ENCODE results near the gene PHRF1.

The PHRF1 gene, protein sequence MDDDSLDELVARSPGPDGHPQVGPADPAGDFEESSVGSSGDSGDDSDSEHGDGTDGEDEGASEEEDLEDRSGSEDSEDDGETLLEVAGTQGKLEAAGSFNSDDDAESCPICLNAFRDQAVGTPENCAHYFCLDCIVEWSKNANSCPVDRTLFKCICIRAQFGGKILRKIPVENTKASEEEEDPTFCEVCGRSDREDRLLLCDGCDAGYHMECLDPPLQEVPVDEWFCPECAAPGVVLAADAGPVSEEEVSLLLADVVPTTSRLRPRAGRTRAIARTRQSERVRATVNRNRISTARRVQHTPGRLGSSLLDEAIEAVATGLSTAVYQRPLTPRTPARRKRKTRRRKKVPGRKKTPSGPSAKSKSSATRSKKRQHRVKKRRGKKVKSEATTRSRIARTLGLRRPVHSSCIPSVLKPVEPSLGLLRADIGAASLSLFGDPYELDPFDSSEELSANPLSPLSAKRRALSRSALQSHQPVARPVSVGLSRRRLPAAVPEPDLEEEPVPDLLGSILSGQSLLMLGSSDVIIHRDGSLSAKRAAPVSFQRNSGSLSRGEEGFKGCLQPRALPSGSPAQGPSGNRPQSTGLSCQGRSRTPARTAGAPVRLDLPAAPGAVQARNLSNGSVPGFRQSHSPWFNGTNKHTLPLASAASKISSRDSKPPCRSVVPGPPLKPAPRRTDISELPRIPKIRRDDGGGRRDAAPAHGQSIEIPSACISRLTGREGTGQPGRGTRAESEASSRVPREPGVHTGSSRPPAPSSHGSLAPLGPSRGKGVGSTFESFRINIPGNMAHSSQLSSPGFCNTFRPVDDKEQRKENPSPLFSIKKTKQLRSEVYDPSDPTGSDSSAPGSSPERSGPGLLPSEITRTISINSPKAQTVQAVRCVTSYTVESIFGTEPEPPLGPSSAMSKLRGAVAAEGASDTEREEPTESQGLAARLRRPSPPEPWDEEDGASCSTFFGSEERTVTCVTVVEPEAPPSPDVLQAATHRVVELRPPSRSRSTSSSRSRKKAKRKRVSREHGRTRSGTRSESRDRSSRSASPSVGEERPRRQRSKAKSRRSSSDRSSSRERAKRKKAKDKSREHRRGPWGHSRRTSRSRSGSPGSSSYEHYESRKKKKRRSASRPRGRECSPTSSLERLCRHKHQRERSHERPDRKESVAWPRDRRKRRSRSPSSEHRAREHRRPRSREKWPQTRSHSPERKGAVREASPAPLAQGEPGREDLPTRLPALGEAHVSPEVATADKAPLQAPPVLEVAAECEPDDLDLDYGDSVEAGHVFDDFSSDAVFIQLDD (N-terminal part only)

DNA sequence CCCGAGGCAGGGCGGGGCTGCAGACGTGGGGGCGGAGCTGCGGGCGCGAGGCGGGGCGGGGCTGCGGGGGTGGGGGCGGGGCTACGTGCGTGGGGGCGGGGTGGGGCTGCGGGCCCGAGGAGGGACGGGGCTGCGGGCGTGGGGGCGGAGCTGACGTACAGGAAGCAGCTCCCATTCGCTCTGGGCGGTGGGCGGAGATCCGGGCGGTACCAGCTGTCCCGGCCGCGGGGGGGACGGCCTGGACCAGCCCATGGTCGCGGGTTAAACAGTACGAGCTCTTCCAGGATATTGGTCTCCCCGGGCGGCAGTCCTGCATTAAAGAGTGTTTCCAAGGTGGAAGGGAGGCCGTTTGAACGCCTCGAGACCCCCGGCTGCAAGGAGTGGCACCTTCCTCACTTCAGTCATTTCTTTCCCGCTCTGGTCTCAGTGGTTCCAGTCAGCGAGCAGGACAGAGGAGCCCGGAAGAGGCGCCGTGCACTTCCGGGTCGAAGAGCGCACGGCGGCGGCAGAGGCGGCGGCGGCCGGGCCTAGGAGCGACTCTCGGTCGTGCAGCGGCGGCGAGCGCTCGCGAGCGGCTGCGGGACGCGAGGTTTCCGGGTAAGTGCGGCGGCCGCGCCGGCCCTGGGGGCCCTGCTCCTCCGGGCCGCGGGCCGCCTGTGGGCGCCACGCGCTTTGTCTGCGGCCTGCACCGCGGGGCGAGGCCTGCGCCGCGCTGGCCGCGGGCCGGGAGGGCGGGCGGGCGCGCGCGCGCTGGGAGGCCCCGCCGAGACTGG is at the start of gene PHRF1:
TSS of gene PHRF1 (plus strand) at position 475 of the 773 bp plus-strand sequence. CDS start 5,043 bp downstream, outside the sequence.
- peak; percentile 85 for DNase-seq

DNA sequence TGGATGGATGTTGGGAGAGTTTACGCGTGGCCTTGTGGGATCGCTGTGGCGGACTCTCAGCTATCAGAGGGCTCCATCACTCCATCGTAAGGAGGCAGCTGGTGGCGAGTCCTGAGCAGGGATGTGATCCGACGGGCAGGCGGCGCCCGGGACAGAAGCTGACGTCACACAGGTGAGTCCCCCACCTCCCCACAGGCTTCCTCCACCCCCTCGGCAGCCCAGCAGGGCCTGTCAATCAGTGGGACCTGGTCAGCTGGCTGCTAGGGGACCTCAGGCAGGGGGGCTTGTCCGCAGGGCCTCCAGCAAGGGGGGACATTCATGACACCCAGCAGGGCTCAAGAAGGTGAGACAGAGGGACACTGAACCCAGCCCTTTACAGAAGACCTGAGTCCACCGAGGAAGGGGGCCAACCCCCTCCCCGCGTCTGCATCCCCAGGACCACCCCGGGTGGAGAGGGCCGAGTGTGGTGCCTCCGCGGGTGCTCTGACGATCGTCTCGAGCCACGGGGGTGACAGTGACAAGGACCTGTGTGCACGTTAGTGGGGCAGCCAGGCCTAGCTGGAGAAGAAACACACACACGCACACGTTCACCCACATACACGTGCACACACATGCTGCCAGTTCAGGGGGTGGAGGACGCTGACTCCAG is 48.0 kb upstream of the PHRF1 start:
- DNase-seq, result no peak

DNA sequence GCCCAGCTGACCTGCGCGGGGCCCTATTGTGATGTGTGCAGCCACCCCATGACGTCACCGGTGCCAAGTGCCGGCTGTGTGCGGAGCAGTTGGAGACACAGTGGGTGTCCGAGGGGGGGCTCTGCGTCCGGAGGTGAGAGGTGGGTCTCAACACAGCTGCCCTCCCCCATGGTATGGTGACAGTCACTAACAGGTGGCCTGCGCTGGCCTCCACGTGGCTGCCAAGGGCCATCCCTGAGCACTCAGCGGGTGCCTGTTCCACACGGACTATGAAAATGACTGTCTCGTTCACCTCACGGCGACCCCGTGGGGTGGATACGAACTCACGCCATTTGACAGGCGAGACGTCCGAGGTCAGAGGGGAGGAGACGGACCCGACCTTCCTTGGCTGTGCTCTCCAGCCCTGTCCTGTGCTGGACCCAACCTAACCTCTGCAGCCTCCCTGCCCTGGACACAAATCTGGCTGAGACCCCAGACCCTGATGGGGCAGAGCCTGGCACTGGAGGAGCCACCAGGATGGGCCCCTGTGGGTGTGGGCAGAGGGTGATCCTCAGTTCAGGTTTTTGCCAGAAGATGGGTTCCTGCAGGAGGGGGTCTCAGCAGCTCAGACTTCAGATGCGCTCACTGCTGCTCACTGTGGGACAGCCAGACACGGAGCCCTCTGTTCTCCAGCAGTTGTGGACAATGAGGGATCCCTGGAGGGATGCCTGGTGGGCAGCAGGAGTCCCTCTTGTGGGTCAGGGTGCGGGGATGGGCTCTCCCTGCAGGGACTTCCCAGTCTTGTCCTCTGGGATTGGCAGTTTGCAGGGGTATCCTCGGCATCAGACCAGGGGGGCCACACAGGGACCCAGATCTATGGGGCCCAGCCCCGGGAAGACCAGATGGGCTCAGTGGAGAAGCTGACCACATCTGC is 47.2 kb upstream of the PHRF1 start:
- DNase-seq, result no peak

DNA sequence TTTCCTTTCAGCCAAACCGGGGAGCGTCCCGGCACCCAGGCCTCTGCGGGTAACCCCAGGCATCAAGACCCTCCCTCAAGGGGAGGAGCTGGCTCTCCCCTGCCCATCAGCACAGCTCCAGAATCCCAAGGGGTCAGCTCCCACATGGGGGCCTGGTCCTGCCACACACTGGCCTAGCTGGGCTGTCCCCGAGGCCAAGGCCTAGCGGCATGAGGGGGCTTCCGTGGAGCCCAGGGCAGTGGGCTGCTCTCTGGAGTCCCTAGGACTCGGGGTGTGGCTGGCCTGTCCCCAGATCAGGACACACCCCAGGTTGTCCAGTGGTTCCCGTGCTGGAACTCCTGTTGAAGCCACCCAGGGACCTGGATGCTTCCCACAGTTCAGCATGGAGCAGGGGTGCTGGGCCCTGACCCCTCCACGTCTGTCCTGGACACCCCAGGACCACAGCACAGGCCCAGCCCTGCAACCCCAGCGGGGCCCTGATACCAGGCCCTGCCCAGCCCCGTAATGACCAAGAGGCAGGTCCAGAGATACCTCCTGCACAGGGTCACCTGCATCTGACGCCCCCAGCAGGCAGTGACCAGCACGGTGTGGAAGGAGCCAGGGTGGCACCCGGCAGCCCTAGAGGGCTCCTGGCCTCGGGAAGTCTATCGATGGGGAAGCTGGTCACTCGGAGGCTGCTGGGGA is 46.4 kb upstream of the PHRF1 start:
- DNase-seq, result no peak

DNA sequence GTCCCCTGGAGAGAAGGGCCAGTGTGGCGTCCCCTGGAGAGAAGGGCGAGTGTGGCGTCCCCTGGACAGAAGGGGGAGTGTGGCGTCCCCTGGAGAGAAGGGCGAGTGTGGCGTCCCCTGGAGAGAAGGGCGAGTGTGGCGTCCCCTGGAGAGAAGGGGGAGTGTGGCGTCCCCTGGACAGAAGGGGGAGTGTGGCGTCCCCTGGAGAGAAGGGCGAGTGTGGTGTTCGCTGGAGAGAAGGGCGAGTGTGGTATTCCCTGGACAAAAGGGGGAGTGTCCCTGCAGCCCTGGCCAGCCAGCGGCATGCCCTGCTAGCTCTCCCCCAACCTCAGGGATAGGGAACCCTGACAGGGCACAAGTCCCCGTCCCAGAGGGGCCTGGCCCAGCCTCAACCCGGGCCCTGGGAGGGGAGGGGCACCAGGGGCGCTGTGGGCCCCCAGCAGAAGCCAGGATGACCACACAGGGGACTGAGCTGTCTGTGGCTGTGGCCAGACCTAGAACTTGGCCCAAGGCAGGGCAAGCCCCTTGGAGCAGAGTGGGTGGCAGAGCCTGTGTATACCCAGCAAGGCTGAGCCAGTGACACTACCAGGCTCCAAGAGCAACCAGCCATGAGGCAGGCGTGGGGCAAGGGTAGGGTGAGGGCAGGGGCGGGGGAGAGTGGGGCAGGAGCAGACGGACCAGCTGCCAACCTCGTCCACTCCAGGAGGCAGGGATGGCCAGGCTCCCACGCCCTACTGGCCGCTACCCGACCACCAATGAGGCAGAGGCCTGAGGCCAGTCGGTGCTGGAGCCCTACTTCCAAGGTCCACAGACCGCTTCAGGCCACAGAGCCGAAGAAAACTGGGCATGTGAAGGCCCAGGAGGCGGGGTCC is 45.1 kb upstream of the PHRF1 start:
- DNase-seq, result no peak

DNA sequence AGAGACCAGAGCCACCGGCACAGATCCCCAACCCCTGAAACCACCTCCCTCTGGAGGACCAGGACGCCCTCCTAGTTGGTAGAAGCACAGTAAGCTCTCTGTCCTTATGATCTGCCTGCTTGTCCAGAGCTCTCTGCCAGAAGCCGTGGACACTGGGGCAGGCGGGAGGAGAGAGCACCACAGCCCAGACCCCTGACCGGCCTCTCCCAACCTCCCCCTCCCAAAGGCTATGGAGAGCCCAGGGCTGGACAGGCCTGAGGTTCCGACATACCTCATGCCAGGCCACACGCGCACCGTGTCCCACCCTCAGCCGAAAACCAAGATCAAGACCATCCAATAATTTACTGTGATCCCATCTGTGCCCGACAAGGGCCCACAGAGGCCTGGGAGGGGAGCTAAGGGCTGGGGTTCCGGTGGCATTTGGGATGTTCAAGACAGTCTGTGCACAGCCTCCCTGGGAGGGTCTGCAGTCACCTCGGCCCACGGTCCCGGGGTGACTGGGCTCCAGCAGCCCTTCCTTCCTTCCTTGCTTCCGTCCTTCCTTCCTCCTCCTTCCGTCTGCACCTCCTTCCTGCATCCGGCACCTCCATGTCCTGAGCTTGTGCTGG is 44.2 kb upstream of the PHRF1 start:
- no peak for DNase-seq

DNA sequence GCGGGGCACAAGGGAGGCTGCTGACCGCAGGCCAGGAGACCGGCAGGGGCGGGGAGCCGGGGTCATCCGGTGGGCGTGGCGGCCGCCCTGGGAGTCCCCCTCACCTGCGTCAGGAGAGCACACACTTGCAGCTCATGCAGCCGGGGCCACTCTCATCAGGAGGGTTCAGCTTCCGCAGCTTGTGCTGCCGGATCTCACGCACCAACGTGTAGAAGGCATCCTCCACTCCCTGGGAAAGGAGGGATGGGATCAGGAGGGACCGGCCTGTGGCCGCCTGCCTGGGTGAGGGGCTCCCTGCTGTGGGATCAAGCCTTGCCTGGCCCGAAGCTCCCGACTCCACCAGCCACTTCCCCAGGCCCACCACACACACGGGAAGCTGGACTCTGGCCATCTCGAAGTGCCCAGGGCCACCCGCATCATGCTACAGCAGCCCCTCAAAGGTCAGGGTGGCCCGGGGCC is 43.7 kb upstream of the PHRF1 start:
- DNase-seq, result no peak

DNA sequence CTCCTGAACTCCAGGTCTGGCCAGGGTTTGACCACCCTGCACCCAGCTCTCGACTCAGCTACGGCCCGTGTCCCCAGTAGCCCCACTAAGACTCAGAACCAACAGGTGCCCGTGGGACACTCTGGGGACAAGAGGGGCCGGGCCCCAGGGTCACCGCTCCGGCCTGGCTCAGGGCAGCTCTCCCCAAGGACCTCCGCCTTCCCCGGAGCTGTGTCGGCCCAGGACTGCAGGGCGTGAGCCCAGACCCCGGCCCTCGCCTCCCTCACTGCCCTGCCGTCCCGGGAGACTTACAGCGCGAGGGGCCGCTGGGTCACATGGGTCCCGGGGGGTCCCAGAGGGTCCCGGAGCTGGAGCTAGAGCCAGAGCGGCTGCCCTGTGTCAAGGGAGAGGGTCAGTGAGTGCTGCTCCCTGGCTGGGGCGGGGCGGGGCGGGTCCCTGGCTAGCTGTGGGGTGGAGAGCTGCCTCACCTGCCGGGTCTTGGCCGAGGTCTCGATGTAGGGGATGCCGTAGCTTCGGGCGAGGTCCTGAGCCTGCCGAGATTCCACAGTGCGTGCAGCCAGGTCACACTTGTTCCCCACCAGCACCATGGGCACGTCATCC is 43.2 kb upstream of the PHRF1 start:
- no peak for DNase-seq

DNA sequence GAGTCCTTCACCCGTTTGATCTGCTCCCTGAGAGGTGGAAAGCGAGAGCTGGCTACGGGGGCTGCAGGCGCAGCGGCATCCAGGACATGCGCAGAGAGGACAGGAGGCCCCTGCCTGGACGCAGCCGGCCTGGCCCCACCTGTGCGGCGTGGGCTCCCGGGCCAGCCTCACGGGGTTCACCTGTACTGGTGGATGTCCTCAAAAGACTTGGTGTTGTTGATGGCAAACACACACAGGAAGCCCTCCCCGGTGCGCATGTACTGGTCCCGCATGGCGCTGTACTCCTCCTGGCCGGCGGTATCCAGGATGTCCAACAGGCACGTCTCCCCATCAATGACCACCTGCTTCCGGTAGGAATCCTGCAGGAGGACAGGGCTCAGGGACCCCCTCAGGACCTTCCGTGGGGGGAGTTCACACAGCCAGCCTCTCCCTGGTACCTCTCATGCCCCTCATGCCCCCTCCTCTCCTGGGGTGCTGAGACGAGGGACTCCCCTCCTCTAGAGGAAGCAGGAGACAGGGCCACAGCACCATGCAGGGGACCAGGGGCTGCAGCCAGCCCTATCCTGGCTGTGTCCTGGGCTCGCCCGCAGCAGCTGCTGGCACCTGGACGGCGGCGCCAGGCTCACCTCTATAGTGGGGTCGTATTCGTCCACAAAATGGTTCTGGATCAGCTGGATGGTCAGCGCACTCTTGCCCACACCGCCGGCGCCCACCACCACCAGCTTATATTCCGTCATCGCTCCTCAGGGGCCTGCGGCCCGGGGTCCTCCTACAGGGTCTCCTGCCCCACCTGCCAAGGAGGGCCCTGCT is 42.5 kb upstream of the PHRF1 start:
- DNase-seq, result no peak

DNA sequence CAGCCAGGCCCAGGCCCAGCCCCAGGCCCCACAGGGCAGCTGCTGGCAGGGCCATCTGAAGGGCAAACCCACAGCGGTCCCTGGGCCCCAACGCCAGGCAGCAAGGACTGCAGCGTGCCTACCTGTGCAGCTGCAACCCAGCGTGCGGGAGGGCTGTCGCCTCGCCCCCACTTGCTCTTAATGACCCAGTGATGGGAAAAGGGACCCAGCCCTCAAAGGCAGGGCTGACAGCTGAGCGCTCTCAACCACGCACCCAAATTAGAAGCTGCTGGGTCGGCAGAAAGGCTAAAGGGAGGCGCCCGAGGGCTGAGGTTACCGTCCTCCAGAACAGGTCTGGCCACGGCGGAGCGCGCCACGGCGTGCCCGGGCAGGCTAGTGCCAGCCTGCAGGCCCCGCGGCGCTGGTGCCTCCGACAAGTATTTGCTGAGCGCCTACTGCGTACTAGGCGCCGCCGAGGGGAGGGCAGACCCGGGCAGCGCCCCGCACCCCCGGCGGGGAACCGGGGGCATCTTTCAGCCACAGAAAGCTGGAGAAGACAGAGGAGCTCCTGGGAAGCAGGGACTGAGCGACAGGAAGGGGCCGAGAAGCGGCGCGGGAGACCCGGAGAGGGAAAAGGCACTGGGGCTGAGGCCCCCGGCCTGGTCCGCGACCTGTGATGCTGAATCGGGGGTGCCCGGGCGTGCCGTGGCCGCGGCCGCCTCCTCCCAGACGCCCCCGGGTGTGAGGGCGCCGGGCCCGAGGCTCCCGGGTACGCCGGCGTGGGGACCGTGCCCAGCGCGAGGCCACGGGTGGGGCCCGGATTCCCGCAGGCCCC is 41.7 kb upstream of the PHRF1 start:
- no peak for DNase-seq

DNA sequence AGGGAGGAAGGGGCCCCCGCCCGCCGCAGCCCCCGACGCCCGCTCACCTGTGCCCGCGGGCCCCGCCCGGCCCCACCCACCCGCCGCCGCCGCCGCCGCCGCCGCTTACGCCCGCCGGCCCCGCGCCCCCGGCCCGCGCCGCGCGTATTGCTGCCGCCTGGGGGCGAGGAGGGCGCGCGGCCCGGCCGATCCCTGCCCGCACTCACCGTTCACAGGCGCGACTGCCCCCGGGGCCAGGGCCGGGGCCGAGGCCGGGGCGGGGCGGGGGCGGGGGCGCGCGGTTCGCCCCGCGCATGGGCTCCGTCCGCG is 41.1 kb upstream of the PHRF1 start:
- no peak for DNase-seq

DNA sequence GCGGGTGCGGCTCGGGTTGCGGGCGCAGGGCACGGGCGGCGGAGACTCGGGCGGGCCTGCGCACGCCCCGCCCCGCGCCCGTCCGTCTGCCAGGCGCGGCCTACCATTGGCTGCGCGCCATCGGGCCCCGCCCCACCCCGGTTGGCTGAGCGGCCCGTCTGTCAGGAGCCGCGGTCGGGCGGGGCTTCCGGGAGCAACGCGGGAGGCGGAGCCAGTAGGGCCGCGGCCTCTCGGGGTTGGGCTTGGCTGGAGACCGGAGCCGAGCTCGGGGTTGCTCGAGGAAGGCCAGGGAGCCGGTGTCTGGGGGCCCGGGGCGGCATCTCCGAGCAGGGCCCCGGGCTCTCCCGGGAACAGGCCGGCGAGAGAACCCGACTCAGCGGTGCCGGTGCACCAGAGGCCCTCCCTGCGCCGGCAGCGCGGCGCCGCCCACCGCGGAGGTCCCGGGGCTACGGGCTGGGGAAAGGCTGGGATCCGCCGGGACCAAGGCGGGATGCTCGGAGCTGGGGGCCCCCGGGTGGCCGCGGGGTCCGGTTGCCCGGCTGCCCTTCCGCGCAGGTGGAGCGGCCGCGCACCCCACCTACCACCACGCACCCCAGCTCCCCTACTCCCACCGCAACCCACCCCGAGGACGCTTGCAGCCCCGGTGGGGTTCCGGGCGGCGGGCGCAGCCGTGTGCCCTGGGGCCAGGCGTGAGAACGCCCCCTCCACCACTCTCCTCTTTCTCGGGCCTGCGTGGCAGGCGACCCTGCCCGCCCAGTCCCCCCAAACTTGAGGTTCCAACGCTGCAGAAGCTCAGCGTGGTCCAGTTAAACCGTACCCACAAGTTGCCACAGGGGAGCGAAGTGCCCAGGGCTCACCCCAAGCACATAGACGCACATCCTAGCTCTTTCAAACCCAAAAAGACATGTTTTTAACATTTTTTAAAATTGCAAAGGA is 40.5 kb upstream of the PHRF1 start, which contains the start of gene HRAS:
TSS of gene HRAS (minus strand) at position 58 of the 936 bp plus-strand sequence.
- peak; percentile 94 for DNase-seq

DNA sequence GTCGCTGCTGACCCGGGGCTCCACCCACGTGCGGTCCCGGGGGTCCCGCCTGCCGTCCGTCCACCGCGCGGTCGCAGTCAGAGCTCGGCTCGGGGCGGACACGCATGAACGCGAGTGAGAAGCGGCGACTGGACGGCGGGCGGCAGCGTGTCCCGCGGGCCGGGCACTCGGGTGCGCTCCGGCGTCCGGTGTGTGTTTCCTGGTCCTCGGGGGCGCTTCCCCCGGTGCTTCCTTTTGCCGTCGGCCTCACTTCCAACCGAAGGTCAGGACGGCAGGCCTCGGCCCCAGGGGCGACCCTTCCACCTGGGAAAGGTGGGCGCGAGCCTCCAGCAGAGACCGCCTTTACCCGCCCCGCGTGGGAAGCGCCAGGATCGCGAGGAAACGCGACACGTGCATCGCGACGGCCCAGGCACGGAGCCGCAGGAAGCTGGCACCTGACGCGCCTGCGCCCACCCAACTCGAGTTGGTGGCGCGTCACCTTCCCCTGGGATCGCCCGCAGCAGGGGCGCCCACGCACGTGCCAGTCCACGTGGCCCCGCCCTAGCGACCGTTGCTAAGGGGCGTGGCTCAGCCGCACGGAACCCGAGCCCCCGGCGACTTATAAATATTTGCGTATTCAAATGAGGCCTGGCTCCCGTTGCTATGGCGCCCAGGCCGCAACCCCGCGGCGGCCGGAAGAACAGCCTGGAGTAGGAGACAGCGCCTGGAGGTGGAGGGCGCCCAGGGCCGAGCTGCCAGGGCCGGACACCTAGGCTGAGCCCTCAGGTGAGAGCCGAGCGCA is 39.2 kb upstream of the PHRF1 start, which contains the start of gene LRRC56:
TSS of gene LRRC56 (plus strand) at position 687 of the 781 bp plus-strand sequence. CDS start 3,158 bp downstream, outside the sequence.
- DNase-seq, result peak; percentile 89

Data from GDM1 (cell line).